Fibroblast of the aortic adventitia (primary cell): ENCODE data around the gene TEKT2. TPM values are rescaled to one million over a fixed set of nuclear protein-coding genes. Genes with fewer than 3 reads are reported as not detected.
A peak's percentile ranks its signal among the peaks of the same experiment; 100 is the strongest.

Experiments
- DNase-seq: peaks from one replicate; pipeline ENCODE4 v3.0.0-alpha.2; 2010; ENCODE audit warnings: low read depth
- H3K4me3 ChIP-seq: 2 replicates; pipeline ENCODE4 v1.5.1; 2011; ENCODE audit warnings: low read depth, mild to moderate bottlenecking, control low read depth, low read length, moderate library complexity
- CTCF ChIP-seq: IDR thresholded peaks from 2 replicates; pipeline ENCODE4 v1.5.1; 2011; ENCODE audit warnings: mild to moderate bottlenecking, low read length, control low read depth, inconsistent platforms; ENCODE audit not compliant: insufficient read depth
- total RNA-seq: library from RNA; depleted of rRNA; stranded (reverse); fragments of >200 nt; gene quantifications from 2 replicates; pipeline ENCODE4 v1.2.3, GENCODE V29; 2012; ENCODE audit warnings: low replicate concordance

Gene TEKT2
- total RNA-seq, 1 donor = 0.18 TPM

GRCh38 chr1:36091698-36092097 lies 7.8 kb downstream of the TEKT2 start:
- no peak for DNase-seq
- H3K4me3 ChIP-seq = no peak overlapping the region
- no peak for TF ChIP-seq CTCF

DNA sequence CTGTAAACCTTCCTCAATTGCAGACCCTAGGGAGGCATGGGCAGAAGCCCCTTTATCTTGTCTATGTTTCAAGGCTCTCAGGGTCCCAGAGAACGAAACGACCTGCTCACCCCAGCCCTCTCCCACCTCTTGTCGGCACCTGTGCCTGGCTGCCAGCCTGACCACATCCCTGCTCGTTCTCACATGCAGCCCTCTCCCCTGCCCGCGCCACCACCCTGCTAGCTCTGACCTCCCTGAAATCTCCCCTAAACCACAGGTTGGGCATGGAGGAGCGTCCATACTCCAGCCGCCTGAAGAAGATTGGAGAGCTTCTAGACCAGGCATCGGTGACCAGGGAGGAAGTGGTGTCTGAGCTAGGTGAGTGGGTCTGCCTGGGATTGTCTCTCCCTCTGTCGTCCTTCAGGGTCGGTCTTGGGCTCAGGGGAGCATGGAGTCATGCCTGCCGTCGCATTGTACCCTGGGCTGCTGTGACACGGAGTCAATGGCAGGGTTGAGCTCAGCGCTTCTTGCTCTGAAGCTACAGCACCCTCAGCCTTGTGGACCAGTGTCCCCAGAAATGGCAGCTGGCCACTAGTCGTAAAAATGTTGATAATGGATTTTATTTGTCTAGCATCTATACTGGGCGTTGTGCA lies 8.4 kb downstream of the TEKT2 start:
- no peak overlapping the region for H3K4me3 ChIP-seq
- no peak for TF ChIP-seq CTCF
- no peak for DNase-seq

GRCh38 chr1:36092798-36093185 lies 8.9 kb downstream of the TEKT2 start:
- TF ChIP-seq CTCF = no peak
- no peak for DNase-seq
- H3K4me3 ChIP-seq = no peak overlapping the region

DNA sequence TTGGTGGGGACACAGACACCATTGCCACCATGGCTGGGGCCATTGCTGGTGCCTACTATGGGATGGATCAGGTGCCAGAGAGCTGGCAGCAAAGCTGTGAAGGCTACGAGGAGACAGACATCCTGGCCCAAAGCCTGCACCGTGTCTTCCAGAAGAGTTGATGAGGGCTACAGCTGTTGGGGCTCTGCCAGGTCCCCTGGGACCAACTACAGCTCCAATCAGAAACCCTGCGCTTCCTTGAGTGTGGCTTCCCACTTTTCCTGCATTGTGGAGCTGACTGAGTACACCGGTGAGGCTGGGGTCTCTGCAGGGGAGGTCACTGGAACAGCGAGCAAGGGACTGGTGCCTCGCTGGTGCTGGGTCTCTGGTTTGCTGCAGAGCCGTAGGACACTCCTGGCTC lies 9.3 kb downstream of the TEKT2 start:
- DNase-seq = no peak
- H3K4me3 ChIP-seq = no peak overlapping the region
- TF ChIP-seq CTCF = no peak

- no peak for DNase-seq
- no peak for TF ChIP-seq CTCF
- no peak overlapping the region for H3K4me3 ChIP-seq
Observed at GRCh38 chr1:36093929-36094328, 10.0 kb downstream of the TEKT2 start.

- no peak for TF ChIP-seq CTCF
- DNase-seq = peak; percentile 66
- H3K4me3 ChIP-seq = no peak overlapping the region
Observed at GRCh38 chr1:36094621-36095061, 10.7 kb downstream of the TEKT2 start.
